Fibroblast of gingiva (primary cell): ENCODE data around the gene HSF2.
"Not testable (repeated sequence)": the region's sequence is repeated elsewhere in the genome, so short reads cannot be mapped to it uniquely, and the experiment has no call there.

ENCODE experiments used
- DNase-seq: peaks from one replicate; pipeline ENCODE4 v3.0.0-alpha.2; 2011; ENCODE audit warnings: low read depth

HSF2 gene

GRCh38 chr6:122454673-122455072 is 55.2 kb downstream of the HSF2 start:
- DNase-seq = no peak

- DNase-seq = not testable (repeated sequence)
Observed at GRCh38 chr6:122455116-122455515, 55.7 kb downstream of the HSF2 start.

GRCh38 chr6:122458087-122458486 is 58.6 kb downstream of the HSF2 start:
- DNase-seq = no peak

- DNase-seq = peak; percentile 1
Observed at GRCh38 chr6:122459240-122459639, 59.8 kb downstream of the HSF2 start.

GRCh38 chr6:122459865-122460416 is 60.5 kb downstream of the HSF2 start:
- not testable (repeated sequence) for DNase-seq

GRCh38 chr6:122461885-122462284 is 62.4 kb downstream of the HSF2 start:
- DNase-seq = no peak

GRCh38 chr6:122471107-122472021 is 71.9 kb downstream of the HSF2 start, which contains the start of gene SERINC1:
TSS of gene SERINC1 (minus strand) at chr6:122471807. CDS start at chr6:122471737, 70 bp downstream.
- DNase-seq = peak; percentile 94

GRCh38 chr6:122472022-122472340 is 72.5 kb downstream of the HSF2 start:
- DNase-seq = no peak

- peak; percentile 3 for DNase-seq
Observed at GRCh38 chr6:122476131-122476530, 76.7 kb downstream of the HSF2 start.

GRCh38 chr6:122482750-122483080 is 83.3 kb downstream of the HSF2 start:
- no peak for DNase-seq
